ENCODE measurements around the gene PRKAG2.

Gene PRKAG2

DNA sequence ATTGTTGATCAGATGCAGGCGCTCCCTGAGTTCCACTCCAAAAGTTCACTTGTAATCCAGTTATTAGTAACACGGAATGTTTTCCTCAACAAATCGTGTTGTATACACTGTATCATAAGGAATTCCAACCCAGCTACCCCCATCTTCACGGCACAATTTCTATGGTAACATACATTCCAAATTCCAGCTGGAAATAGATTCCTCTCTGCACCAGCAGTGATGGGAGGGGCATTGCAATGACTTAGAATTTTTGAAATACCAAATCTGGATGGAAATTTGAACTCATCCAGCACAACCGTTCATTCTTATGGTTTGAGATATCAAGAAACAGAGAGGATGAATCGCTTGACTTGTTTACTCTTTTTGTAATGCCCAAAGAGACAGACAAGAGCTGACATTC, 318.3 kb downstream of the PRKAG2 start:
- Histone ChIP-seq H2AK5ac (ENCODE audit: low read depth, low read length) (no peak overlapping the region), H3K9ac (ENCODE audit: low read depth, low read length, poor library complexity) (no peak overlapping the region), H2BK5ac (ENCODE audit: low read length) (no peak overlapping the region), H4K8ac (ENCODE audit: low read depth, low read length) (no peak overlapping the region), H2AFZ (ENCODE audit: low read length) (no peak overlapping the region), H2BK12ac (ENCODE audit: low read length) (no peak overlapping the region), H4K91ac (ENCODE audit: low read depth, low read length, poor library complexity) (no peak overlapping the region), H3K14ac (ENCODE audit: low read length) (no peak overlapping the region), H3K79me1 (ENCODE audit: low read depth, low read length) (no peaks in the 10 kb centered on the region), H3K9me3 (replicated peaks in 1 of 2; ENCODE audit: control insufficient read depth in 2 of 2, insufficient read depth in 1 of 2, low read depth in 1 of 2, low read length in 2 of 2) (no peaks in the 10 kb centered on the region), H3K18ac (ENCODE audit: low read length) (no peak overlapping the region), H3K23ac (ENCODE audit: low read depth, low read length, poor library complexity) (no peak overlapping the region), H2BK15ac (ENCODE audit: low read length) (no peak overlapping the region), H3K4ac (ENCODE audit: low read length) (no peak overlapping the region), H3K4me2 (ENCODE audit: insufficient read depth, low read length, poor library complexity, severe bottlenecking) (no peak overlapping the region), H3K4me1 (ENCODE audit: control insufficient read depth in 2 of 2, insufficient read depth in 1 of 2, low read depth in 1 of 2, low read length in 2 of 2) (no peaks in the 10 kb centered on the region), H2BK120ac (ENCODE audit: low read depth, low read length) (no peak overlapping the region), H3K36me3 (replicated peaks in 1 of 2; ENCODE audit: control insufficient read depth in 2 of 2, insufficient read depth in 2 of 2, low read length in 2 of 2) (peaks cover 2 to 34% of the 10 kb centered on the region in 2 donors), H3K27me3 (ENCODE audit: control insufficient read depth in 3 of 3, insufficient read depth in 3 of 3, low read depth in 1 of 3, low read length in 3 of 3) (no peaks in the 10 kb centered on the region), H3K27ac (replicated peaks; ENCODE audit: low read length) (no peak overlapping the region), H3K4me3 (ENCODE audit: low read length in 2 of 2) (no peak overlapping the region)
- WGBS, 2 donors (ENCODE audit: extremely low coverage in 2 of 2, insufficient read length in 2 of 2, insufficient replicate concordance in 1 of 2), result no CpG with 5 or more reads among the region's 6 CpGs
- DNase-seq (ENCODE audit: low spot score), result no peak

GRCh38 chr7:151556592-151556991, 320.3 kb downstream of the PRKAG2 start:
- no CpG with 5 or more reads among the region's 12 CpGs for WGBS, 2 donors (ENCODE audit: extremely low coverage in 2 of 2, insufficient read length in 2 of 2, insufficient replicate concordance in 1 of 2)

GRCh38 chr7:151553356-151553755, 323.6 kb downstream of the PRKAG2 start:
- no peak overlapping the region for H2BK12ac ChIP-seq (ENCODE audit: low read length)
- H2BK15ac ChIP-seq (ENCODE audit: low read length), result no peak overlapping the region
- peak overlapping the region; percentile 40 for H2BK120ac ChIP-seq (ENCODE audit: low read depth, low read length)
- peak overlapping the region; percentile 75 for H3K18ac ChIP-seq (ENCODE audit: low read length)
- H3K27me3 ChIP-seq (ENCODE audit: control insufficient read depth in 3 of 3, insufficient read depth in 3 of 3, low read depth in 1 of 3, low read length in 3 of 3), result no peaks in the 10 kb centered on the region
- no peak overlapping the region for H4K8ac ChIP-seq (ENCODE audit: low read depth, low read length)
- WGBS, 2 donors (ENCODE audit: extremely low coverage in 2 of 2, insufficient read length in 2 of 2, insufficient replicate concordance in 1 of 2), result no CpG with 5 or more reads among the region's 15 CpGs
- DNase-seq (ENCODE audit: low spot score), result no peak
- peak overlapping the region; percentile 11 for H2AK5ac ChIP-seq (ENCODE audit: low read depth, low read length)
- H3K79me1 ChIP-seq (ENCODE audit: low read depth, low read length), result no peaks in the 10 kb centered on the region
- no peak overlapping the region for H3K9ac ChIP-seq (ENCODE audit: low read depth, low read length, poor library complexity)
- peak overlapping the region; percentile 48 for H3K23ac ChIP-seq (ENCODE audit: low read depth, low read length, poor library complexity)
- peak overlapping the region; percentile 17 for H3K4ac ChIP-seq (ENCODE audit: low read length)
- H3K4me1 ChIP-seq (ENCODE audit: control insufficient read depth in 2 of 2, insufficient read depth in 1 of 2, low read depth in 1 of 2, low read length in 2 of 2), result peaks cover 0 to 4% of the 10 kb centered on the region in 2 donors
- no peaks in the 10 kb centered on the region for H3K9me3 ChIP-seq (replicated peaks in 1 of 2; ENCODE audit: control insufficient read depth in 2 of 2, insufficient read depth in 1 of 2, low read depth in 1 of 2, low read length in 2 of 2)
- H3K27ac ChIP-seq (replicated peaks; ENCODE audit: low read length), result no peak overlapping the region
- no peak overlapping the region for H2AFZ ChIP-seq (ENCODE audit: low read length)
- no peak overlapping the region for H2BK5ac ChIP-seq (ENCODE audit: low read length)
- no peak overlapping the region for H3K4me2 ChIP-seq (ENCODE audit: insufficient read depth, low read length, poor library complexity, severe bottlenecking)
- peak overlapping the region; percentile 15 for H3K14ac ChIP-seq (ENCODE audit: low read length)
- peaks cover 0 to 3% of the 10 kb centered on the region in 2 donors for H3K36me3 ChIP-seq (replicated peaks in 1 of 2; ENCODE audit: control insufficient read depth in 2 of 2, insufficient read depth in 2 of 2, low read length in 2 of 2)
- no peak overlapping the region for H3K4me3 ChIP-seq (ENCODE audit: low read length in 2 of 2)
- no peak overlapping the region for H4K91ac ChIP-seq (ENCODE audit: low read depth, low read length, poor library complexity)

More at GRCh38 chr7:151556592-151556991, 320.3 kb downstream of the PRKAG2 start:
- Histone ChIP-seq H3K4me2 (ENCODE audit: insufficient read depth, low read length, poor library complexity, severe bottlenecking) (no peak overlapping the region), H3K9me3 (replicated peaks in 1 of 2; ENCODE audit: control insufficient read depth in 2 of 2, insufficient read depth in 1 of 2, low read depth in 1 of 2, low read length in 2 of 2) (no peaks in the 10 kb centered on the region), H2AK5ac (ENCODE audit: low read depth, low read length) (no peak overlapping the region), H2BK120ac (ENCODE audit: low read depth, low read length) (no peak overlapping the region), H3K4me1 (ENCODE audit: control insufficient read depth in 2 of 2, insufficient read depth in 1 of 2, low read depth in 1 of 2, low read length in 2 of 2) (peaks cover 0 to 4% of the 10 kb centered on the region in 2 donors), H3K79me1 (ENCODE audit: low read depth, low read length) (no peaks in the 10 kb centered on the region), H3K9ac (ENCODE audit: low read depth, low read length, poor library complexity) (no peak overlapping the region), H2BK12ac (ENCODE audit: low read length) (no peak overlapping the region), H2AFZ (ENCODE audit: low read length) (no peak overlapping the region), H3K23ac (ENCODE audit: low read depth, low read length, poor library complexity) (no peak overlapping the region), H3K14ac (ENCODE audit: low read length) (no peak overlapping the region), H2BK15ac (ENCODE audit: low read length) (no peak overlapping the region), H3K36me3 (replicated peaks in 1 of 2; ENCODE audit: control insufficient read depth in 2 of 2, insufficient read depth in 2 of 2, low read length in 2 of 2) (peaks cover 2 to 28% of the 10 kb centered on the region in 2 donors), H3K18ac (ENCODE audit: low read length) (no peak overlapping the region), H3K4me3 (ENCODE audit: low read length in 2 of 2) (no peak overlapping the region), H3K4ac (ENCODE audit: low read length) (no peak overlapping the region), H3K27me3 (ENCODE audit: control insufficient read depth in 3 of 3, insufficient read depth in 3 of 3, low read depth in 1 of 3, low read length in 3 of 3) (no peaks in the 10 kb centered on the region), H2BK5ac (ENCODE audit: low read length) (no peak overlapping the region), H4K91ac (ENCODE audit: low read depth, low read length, poor library complexity) (no peak overlapping the region), H3K27ac (replicated peaks; ENCODE audit: low read length) (no peak overlapping the region), H4K8ac (ENCODE audit: low read depth, low read length) (no peak overlapping the region)
- DNase-seq (ENCODE audit: low spot score), result no peak

DNA sequence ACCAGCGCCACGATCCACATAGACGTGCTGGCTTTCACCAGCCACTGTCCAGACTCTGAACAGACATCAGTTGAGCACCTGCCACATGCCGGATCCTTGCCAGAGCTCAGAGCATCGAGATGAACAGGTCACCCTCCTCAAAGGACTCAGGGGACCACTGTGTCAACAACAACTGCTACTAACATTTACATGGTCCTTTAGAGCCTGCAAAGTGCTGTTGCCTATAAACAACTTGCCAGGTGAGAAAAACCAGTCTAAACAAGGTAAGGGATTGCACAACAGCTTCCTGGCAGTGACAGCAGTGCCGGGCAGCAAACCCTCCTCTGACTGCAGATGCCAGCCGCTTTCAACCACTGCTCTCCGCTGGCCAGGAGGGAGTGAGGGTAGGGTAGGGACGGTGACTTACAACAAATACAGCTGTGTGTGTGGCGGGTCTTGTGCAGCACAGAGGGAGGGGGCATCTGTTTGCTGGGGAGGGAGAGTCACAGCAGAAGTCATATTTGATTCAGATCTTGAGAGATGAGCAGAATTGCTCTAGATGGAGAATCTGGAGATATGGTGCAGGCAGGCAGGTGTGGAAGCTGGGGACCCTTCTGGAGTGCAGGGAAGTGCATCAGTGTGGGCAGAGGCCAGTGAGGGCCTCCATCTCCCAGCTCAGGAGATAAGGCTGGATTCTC, 324.4 kb downstream of the PRKAG2 start:
- no peak overlapping the region for H2BK120ac ChIP-seq (ENCODE audit: low read depth, low read length)
- H3K9ac ChIP-seq (ENCODE audit: low read depth, low read length, poor library complexity), result no peak overlapping the region
- no peak overlapping the region for H3K4me2 ChIP-seq (ENCODE audit: insufficient read depth, low read length, poor library complexity, severe bottlenecking)
- DNase-seq (ENCODE audit: low spot score), result no peak
- H3K27ac ChIP-seq (replicated peaks; ENCODE audit: low read length), result no peak overlapping the region
- H2BK12ac ChIP-seq (ENCODE audit: low read length), result no peak overlapping the region
- H4K91ac ChIP-seq (ENCODE audit: low read depth, low read length, poor library complexity), result no peak overlapping the region
- H2AK5ac ChIP-seq (ENCODE audit: low read depth, low read length), result no peak overlapping the region
- no peaks in the 10 kb centered on the region for H3K9me3 ChIP-seq (replicated peaks in 1 of 2; ENCODE audit: control insufficient read depth in 2 of 2, insufficient read depth in 1 of 2, low read depth in 1 of 2, low read length in 2 of 2)
- peaks cover 0 to 4% of the 10 kb centered on the region in 2 donors for H3K4me1 ChIP-seq (ENCODE audit: control insufficient read depth in 2 of 2, insufficient read depth in 1 of 2, low read depth in 1 of 2, low read length in 2 of 2)
- no peak overlapping the region for H2AFZ ChIP-seq (ENCODE audit: low read length)
- H3K27me3 ChIP-seq (ENCODE audit: control insufficient read depth in 3 of 3, insufficient read depth in 3 of 3, low read depth in 1 of 3, low read length in 3 of 3), result no peaks in the 10 kb centered on the region
- no peaks in the 10 kb centered on the region for H3K79me1 ChIP-seq (ENCODE audit: low read depth, low read length)
- no peaks in the 10 kb centered on the region for H3K36me3 ChIP-seq (replicated peaks in 1 of 2; ENCODE audit: control insufficient read depth in 2 of 2, insufficient read depth in 2 of 2, low read length in 2 of 2)
- no CpG with 5 or more reads among the region's 10 CpGs for WGBS, 2 donors (ENCODE audit: extremely low coverage in 2 of 2, insufficient read length in 2 of 2, insufficient replicate concordance in 1 of 2)
- no peak overlapping the region for H3K18ac ChIP-seq (ENCODE audit: low read length)
- no peak overlapping the region for H3K14ac ChIP-seq (ENCODE audit: low read length)
- no peak overlapping the region for H3K23ac ChIP-seq (ENCODE audit: low read depth, low read length, poor library complexity)
- H2BK5ac ChIP-seq (ENCODE audit: low read length), result no peak overlapping the region
- H2BK15ac ChIP-seq (ENCODE audit: low read length), result no peak overlapping the region
- no peak overlapping the region for H4K8ac ChIP-seq (ENCODE audit: low read depth, low read length)
- H3K4ac ChIP-seq (ENCODE audit: low read length), result peak overlapping the region; percentile 25
- H3K4me3 ChIP-seq (ENCODE audit: low read length in 2 of 2), result no peak overlapping the region
